GM19468 (cell line): ENCODE data around the gene FRMD4A.
"Not testable (repeated sequence)": the region's sequence is repeated elsewhere in the genome, so short reads cannot be mapped to it uniquely, and the experiment has no call there.

Source experiments
- ATAC-seq: cut with Tn5 transposase; IDR thresholded peaks from one replicate; pipeline ENCODE4 v1.9.1; 2021; ENCODE audit warnings: mild to moderate bottlenecking, moderate library complexity, moderate number of reproducible peaks; ENCODE audit not compliant: unreplicated experiment; ENCODE audit errors: extremely low read depth

The FRMD4A gene

DNA sequence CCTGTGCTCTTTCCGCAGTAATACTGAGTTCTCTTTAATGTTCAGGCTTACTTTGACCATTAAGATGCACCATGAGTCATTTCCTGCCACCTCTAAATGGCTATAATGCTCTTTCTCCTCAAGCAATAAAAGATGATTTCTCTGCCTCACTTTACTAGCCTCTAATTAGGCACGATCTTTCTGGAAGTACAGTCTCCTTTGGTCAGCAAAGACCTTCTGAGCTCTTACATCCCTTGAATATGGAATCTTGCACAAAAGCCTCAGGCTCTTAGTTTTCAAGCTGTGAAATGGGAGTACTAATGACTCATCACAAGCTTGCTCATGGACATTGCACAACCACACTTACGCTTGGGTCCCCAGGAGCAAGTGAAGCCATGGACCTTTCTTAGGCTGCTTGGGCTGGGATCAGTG is 85.9 kb downstream of the FRMD4A start:
- no peak for ATAC-seq

DNA sequence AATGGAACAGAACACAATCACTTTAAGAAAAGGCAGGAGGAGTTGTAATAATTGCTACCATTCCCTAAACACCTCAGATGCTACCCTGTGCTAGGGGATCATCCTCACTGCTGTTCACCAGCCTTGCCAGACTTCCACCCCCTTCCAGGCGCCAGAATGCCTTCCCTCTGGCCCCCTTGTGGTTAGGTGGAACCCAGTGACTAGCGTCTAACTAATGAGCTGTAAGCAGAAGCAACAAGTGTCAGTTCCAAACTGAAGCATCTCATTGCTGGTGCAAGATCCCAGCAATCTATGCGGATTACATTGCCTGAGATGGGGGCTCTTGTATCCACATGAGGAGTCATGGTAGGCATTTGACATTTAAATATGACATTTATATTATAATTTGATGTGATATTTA is 86.6 kb downstream of the FRMD4A start:
- ATAC-seq = no peak

DNA sequence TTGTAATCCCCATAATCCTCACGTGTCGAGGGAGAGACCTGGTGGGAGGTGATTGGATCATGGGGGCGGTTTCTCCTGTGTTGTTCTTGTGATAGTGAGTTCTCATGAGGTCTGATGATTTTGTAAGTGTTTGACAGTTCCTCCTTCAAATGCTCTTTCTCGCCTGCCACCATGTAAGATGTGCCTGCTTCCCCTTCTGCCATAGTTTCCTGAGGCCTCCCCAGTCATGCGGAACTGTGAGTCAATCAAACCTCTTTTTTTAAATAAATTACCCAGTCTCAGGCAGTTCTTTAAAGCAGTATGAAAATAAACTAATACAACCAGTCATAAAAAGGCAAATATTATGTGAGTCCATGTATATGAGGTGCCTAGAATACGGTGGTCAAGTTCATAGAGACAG is 87.5 kb downstream of the FRMD4A start:
- ATAC-seq = no peak

DNA sequence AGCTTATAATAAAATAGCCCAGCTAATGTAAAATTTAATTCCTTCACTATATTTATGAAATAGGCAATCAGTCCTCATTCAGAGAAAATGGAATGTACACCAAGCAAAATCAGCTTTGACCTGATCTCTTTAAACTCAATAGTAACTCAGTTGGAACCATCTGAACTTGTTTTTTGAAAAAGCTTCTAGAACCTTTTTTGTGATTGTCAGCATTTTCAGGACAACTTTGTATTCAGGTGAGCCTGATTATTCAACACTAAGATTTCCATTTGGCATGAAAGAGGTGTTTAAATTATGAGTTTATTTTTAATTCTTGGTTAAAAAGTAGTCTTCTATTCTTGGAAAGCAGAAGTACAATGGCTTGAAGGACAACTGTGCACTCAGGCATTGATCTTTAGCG is 89.5 kb downstream of the FRMD4A start:
- ATAC-seq = no peak

DNA sequence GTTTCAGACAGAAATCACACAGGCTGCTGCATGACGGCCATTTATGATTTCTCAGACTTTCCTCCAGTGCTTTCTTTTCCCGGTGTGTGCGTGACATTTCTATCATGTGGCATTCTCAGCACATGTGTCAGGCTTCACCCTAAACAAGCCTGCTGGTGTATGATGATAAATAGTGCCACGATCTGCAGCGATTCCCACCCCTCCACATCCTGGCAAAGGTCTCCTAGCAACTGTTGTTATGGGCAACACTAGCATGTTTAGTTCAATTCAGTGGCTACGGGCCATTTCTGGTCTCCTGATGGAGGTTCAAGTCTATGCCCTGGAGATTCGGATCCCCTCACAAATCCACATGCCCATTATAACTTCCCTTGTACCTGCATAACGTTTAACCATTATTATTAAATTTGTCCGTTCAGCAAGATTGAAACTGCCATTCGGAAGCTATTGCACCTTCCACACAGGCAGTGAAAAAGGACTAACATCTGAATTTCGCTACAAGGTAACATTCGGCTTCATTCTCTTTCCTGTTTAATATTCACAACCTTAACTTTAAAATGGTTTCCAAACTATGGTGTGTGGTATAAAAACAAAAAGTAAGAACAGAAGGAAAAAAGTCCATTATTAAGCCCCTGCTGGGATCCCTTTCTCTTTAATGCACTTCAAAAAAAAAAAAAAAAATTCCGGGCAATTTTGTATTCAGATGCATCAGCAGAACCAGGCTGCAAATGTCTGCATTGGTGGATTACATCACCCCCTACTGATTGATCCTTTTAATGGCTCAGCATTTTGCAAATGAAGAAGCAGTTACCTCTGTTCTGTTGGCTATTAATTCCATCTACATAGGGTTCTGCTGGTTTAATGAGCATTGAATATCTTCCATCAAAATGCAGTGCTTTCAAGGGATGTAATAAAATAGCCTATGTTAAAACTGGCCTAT is 90.2 kb downstream of the FRMD4A start:
- no peak for ATAC-seq

DNA sequence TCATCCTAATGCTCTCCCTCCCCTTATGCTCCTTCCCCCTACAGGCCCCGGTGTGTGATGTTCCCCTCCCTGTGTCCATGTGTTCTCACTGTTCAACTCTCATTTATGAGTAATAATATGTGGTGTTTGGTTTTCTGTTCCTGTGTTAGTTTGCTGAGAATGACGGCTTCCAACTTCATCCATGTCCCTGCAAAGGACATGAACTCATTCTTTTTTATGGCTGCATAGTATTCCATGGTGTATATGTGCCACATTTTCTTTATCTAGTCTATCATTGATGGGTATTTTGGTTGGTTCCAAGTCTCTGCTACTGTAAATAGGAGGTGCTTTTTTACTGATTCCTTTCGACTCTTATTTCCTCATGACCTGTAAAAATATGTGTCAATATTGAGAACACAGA is 92.1 kb downstream of the FRMD4A start:
- ATAC-seq = not testable (repeated sequence)

DNA sequence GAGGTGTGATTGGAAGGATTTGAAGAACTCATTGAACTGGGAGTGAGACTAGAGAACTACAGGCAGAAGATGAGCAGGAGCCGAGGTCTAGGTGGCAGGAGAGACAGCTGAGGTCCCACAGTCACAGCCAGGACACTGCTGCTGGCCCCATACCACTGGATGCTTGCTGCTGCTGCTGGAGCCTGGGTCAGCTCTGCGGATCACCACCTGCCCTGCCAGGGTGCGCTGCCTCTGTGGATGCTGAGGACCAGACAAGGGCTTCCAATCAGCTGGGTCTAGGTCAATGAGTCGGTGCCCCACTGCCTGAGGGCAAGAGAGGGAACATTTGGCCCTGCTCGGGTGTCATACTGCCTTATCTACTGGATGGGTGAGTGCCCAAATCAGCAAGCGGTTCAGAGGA is 94.4 kb downstream of the FRMD4A start:
- no peak for ATAC-seq

DNA sequence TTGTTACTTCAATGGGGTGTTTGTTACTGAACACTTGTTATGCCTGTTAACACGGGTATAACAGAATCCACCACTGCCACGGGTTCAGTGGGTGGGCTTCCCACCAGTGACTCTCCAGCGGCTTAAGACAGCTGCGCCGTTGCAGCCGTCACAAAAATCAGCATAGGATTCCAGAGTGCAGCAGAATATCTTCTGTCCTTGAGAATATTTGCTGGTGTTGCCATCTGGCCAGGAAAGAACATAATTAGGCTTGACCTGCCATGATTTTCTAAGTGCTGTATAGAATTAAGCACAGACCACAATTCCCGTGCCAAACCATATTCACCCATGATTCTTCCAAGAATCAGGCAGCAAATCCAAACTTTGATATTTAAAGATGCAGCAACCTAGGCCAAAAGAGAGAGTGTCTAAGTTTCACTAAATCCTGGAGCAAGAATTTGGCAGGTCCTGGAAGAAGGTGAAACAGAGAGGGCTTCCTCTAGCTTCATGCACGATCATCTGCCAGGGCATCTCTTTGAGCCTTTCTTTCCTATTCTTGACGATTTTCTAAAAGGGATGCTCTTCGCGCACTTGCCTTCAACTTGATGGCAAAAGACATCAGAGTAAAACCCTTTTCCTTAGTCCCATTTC is 95.0 kb downstream of the FRMD4A start:
- no peak for ATAC-seq

DNA sequence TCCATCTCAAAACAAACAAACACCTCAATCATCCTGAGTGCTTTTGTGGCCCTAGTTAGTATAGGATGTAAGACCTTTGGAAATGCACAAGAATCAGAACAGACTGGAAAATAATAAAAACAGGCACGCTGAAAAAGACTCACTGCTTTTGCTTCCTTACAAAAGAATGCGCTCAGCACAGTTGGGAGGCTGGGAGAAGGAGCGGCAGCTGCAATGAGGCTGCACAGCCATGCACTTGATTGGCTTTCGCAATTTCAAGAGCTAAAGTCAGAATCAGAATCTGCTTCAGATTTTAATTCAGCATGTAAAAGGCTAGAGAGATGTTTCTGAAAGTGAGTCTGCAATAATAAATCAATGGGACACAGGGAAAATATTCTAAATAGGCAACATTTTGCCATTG is 97.2 kb downstream of the FRMD4A start:
- ATAC-seq = no peak

DNA sequence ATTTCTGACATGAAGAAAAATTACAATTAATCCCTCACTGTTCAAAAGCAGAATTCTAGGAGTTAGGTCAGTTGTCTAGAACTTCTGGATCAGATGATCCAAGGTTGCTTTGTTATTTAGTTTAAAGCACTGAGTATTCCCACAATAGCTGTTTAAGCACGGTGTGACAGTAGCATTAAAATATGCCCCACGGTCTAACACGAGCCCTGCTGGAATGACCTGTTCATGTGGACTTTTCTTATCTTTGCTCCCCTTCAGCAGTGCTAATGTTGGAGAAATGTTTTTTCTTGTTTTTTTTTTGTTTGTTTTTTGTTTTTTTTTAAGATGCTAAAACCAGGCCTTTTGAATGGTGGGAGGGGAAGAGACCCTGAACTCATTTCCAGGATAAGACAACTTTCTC is 101.9 kb downstream of the FRMD4A start:
- ATAC-seq = not testable (repeated sequence)

DNA sequence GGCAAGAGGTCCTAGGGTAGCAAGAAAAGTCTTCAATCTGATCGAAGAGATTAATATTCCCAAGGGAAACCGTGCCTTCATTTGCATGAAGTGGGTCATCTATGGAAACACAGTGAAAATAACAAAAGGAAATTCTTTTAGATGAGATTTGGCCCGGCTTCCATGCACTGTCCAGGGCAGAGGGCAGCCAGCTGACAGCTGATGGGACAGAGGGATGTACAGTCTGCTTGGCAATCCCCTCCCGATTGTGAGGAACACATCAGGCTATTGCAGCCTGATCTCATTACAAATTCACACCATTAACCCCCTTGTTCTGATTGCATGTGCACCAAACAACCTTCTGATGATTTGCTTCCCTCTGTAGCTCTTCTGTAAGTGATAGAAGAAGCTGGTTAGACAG is 105.3 kb downstream of the FRMD4A start:
- no peak for ATAC-seq

DNA sequence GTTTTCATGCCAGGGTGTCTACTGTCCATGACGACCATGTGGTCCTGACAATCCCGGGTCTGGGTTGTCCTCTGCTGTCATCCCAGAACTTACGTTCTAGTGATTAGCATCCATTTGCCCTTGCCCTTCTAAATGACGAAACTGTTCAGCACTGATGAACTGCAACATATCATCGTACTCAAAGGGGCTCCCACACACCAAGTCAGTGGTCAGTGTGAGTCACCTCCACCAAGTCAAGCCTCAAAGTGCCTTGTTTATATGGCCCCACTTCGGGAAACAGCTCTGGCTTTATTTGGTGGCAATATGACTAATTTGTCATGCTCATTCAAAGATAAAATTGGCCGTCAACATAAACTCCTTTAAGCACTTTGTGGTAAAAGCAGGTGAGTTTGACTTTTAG is 110.7 kb downstream of the FRMD4A start:
- no peak for ATAC-seq

DNA sequence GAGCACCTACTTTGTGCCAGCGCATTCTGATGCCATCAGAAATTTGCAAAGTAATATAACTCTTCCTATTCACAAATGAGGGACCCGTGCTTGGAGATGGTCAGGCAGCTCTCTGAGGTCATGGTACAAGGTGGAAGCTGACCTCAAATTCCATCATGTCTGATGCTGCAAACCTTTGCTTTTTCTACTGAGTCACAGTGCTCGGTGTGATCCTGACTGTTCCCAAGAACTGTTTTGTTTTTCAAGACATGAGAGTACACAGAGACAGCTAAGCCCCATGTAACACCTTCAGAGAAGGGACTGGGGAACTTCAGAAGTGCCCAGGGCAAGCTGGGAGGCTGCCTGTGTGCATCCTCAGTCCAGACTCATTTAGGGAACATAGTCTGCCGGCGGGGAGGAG is 111.3 kb downstream of the FRMD4A start:
- ATAC-seq = no peak

DNA sequence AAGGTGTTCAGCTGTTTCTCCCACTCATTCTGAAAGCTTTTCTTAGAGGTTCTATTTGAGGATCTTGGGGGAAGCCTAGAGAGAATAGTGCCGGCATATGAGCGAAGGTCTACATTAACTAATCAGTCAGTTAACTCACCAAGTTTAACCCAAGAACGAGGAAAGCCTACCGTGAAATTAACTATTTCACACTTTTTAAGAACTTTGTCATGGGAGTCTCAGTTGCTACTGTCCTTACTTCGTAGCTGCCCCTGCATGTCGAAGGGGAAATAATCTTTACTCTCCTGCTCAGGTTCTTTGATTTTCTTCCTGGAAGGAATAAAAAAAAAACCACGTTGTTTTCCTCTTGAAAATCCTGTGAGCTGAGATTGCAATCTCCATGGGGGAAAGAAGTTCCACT is 115.1 kb downstream of the FRMD4A start:
- ATAC-seq = no peak

DNA sequence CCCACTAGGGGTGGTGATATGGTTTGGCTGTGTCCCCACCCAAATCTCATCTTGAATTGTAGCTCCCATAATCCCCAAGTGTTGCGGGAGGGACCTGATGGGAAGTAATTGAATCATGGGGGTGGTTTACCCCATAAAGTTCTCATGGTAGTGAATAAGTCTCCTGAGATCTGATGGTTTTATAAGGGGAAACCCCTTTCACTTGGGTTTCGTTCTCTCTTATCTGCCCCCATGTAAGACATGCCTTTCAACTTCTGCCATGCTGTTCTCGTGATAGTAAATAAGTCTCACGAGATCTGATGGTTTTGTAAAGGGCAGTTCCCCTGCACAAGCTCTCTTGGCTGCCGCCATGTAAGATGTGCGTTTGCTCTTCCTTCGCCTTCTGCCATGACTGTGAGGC is 117.0 kb downstream of the FRMD4A start:
- ATAC-seq = not testable (repeated sequence)

DNA sequence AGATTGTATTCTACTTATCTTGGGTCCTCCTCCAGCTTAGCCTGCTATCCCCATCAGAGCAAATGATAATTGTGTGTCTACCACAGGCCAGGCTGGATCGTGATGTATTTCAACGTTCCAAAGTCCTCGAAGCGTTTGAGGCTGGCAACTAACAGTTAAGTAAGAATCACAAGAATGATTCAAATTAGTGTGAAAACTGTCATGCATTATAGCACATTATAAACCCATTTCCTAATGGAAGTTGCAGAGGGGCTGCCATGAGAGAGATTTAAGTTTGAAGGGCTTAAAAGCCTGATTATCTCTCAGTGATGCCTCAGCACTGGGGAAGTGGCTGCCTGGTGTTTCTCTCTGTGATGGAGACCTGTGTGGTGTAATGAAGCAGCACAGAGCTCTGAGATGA is 119.1 kb downstream of the FRMD4A start:
- ATAC-seq = no peak

DNA sequence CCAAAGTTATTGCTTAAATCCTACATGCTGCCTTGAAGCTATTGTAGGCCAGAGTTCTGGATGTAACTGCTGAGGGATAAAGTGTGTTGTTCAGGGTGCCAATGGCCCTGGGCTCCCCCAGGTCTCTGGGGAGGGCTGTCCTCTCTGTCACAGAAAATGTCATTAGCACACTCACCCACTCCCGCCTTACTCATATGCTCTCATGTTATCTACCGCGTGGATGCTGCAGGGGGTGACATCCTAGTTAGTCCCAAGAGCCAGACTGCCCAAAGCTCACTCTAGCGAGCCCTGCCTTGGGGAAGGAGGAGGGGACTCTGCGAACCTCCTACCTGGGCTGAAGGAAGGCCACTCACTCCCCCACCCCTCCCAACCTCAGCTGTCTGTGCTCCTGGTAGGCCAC is 122.5 kb downstream of the FRMD4A start:
- no peak for ATAC-seq

DNA sequence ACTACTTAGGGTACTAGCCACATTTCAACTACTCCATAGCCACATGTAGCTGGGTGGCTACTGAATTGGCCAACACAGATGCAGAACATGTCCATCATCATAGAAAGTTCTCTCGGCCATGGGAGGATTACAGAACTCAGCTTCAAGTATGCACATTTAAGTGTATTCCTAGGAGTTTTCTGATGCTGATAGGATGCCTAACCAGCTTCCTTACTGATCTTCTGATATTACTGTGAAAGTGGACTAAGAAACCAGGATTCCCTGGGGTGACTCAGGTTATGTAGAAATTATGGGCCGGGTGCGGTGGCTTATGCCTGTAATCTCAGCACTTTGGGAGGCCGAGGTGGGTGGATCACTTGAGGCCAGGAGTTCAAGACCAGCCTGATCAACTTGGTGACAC is 125.5 kb downstream of the FRMD4A start:
- ATAC-seq = no peak

DNA sequence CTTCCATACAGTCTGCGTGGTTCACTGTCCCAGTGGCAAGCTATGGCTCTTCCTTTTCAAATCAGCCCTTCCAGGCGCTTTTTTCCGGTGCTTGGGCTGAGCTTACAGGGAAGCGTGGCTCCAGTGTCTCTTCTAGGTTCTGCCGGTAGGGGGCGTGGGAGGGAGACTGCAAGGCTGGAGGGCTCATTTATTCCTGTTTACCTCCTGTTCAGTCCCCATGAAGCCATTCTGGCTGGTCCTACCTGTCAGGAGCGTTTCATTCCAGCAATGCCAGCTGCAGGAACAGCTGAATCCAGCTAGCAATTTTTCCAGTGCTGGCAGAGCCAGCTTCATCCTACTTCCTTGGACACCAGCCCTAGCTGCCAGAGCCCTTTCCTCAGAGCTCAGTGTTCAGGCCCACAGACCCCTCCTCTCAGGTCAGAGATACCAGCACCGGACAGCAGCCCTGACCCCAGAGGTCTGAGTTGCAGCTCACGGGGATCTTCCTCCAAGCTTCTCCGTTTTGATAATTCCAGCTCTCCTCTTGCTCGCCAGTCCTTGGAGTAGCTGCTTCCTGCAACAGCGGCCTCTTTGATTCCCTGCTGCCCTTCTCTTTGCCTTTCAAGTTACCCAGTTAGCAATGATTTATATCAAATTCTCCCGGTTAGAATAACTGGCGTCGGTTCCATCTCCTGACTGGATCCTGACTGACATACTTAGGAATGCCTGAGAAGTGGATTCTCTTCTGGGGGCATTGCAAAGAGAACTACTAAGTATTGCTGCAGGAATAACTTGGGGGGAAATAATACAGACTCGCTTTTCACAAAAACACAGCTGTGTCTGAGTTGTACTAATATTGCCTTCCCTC is 129.8 kb downstream of the FRMD4A start:
- no peak for ATAC-seq

DNA sequence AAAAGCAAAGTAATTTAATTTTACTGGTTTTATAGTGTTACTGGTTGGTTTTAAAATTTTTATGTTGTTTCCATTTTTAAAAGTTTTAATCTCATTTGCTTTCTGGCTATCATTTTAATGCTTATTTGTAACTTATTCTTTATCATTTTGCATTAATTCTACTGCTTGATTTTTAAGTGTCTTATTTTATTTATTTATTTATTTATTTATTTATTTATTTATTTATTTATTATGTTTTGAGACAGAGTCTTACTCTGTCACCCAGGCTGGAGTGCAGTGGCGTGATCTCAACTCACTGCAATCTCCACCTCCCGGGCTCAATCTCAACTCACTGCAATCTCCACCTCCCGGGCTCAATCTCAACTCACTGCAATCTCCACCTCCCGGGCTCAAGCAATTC is 131.6 kb downstream of the FRMD4A start:
- not testable (repeated sequence) for ATAC-seq

DNA sequence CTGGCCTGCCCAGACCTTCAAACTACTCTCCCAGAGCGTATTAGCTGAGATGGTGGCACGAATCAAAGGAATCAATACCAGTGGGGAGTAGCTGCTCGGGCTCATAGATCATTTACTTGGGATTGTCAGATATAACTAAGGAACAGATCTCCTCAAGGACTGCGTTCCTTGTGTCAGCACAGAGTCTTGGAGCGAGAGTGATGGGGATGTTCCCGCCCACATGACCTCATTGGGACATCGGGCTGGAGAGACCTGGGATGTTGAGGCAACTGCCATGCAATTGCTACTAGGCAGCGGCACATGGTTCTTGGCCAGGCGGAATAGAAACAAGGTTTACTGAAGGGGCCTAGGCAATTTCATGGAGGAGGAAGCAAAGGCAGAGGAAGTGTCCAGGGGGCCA is 132.6 kb downstream of the FRMD4A start:
- ATAC-seq = no peak
